Colonic mucosa (tissue), 4 donors: Measurements from ENCODE around the gene RBM4. TPM values are rescaled to one million over a fixed set of nuclear protein-coding genes. Genes with fewer than 3 reads are reported as not detected.
"Not testable (repeated sequence)": the region's sequence is repeated elsewhere in the genome, so short reads cannot be mapped to it uniquely, and the experiment has no call there.

Experiments used
- DNase-seq: peaks from one replicate; pipeline ENCODE4 v3.0.0-alpha.2; 2020
- H3K27ac ChIP-seq: fragments of 200-600 bp; one replicate; pipeline ENCODE4 v1.8.0; 2021
- H3K27me3 ChIP-seq: fragments of 200-600 bp; one replicate; pipeline ENCODE4 v1.8.0; 2021
- H3K36me3 ChIP-seq: fragments of 200-600 bp; one replicate; pipeline ENCODE4 v1.8.0; 2021
- H3K4me1 ChIP-seq: fragments of 200-600 bp; one replicate; pipeline ENCODE4 v1.8.0; 2021; ENCODE audit warnings: mild to moderate bottlenecking
- H3K4me3 ChIP-seq: fragments of 200-600 bp; one replicate; pipeline ENCODE4 v1.8.0; 2021
- H3K9ac ChIP-seq, 2 donors: one replicate each; pipeline ENCODE4 v1.7.0; 2013; ENCODE audit warnings: control low read depth in 2 of 2, low read depth in 2 of 2, low read length in 2 of 2
- H3K9me3 ChIP-seq: fragments of 200-600 bp; one replicate; pipeline ENCODE4 v1.8.0; 2021
- CTCF ChIP-seq: fragments of 200-600 bp; IDR thresholded peaks from one replicate; pipeline ENCODE4 v1.8.0; 2022; ENCODE audit warnings: antibody characterized with exemption, mild to moderate bottlenecking
- intact Hi-C: fragments of 100-400 bp; cut with DNase I; formaldehyde crosslinking; loops from one replicate; pipeline ENCODE4 v1.14.1; 2022
- total RNA-seq, 2 donors: library from RNA; stranded (reverse); fragmentation: NEBNext Ultra II Directional in 1 of 2; extraction: Animal tissue kit (Norgen Biotek cat#: 25700) in 1 of 2; gene quantifications; one replicate each; pipeline ENCODE4 v1.2.1, GENCODE V29; 2021
- donor health status: healthy.
- donor health status: DM: no; HTN: no; CAD: no.
- donor health status: DM: no; HTN: no; CAD: no.

RBM4 gene
- 10 to 100 TPM; 95.4 to 99.0 TPM for total RNA-seq

DNA sequence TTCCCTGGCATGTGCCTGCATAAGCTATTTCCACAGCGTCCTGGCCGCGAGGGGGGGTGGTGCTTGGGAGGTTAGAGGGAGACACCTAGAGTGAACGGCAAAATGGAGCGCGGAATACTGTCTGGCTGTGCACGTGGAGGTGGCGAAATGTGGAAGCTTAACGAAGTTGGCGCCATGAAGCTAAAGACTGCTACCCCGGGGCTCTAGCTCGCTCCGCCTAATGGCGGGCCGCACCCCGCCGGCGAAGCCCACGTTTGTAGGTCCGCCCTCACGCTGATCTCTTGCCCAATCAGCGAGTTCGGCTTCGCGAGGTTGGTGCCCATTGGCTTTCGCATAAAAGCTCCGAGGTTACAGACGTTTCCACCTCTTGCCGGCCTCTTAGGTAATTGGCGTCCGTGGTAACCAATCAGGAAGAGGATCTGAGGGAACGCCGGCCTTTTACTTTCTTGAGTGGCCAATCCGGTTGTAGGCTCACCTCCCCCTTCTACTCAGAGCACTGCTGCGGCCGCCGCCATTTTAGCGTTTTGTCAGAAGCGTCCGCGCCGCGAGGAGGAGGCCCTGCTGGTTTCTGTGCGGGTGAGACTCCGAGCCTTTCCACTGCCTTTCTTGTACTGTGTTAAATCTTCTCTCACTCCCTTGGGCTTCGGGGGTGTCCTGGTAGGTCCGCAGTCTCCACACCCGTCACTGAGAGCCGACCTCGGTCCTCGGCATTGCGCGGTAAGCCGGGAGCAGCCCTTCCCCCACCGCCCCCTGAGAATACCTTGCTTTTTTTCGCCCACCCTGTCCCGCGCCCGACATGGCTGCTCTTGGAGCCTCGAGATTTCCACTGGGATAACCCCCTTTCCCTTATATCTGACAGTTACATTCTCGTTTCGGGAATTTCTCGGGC lies at the start of gene RBM4:
RBM4 (plus strand) TSS at position 527 of the 889 bp plus-strand sequence. CDS start 1,009 bp downstream, outside the sequence.
- H3K27me3 ChIP-seq: no peaks in the 10 kb centered on the region
- H3K4me3 ChIP-seq: peak within 1 kb of the TSS; percentile 82
- no peak for TF ChIP-seq CTCF
- no peaks in the 10 kb centered on the region for H3K9me3 ChIP-seq
- peak within 1 kb of the TSS; percentile 89 for H3K27ac ChIP-seq
- DNase-seq: peak; percentile 99
- peaks cover 23% of the 10 kb centered on the region for H3K4me1 ChIP-seq
- intact Hi-C loops: no loop called here
- H3K36me3 ChIP-seq: peaks cover 5% of the 10 kb centered on the region
- peak within 1 kb of the TSS; percentile 79 to 96 for H3K9ac ChIP-seq

GRCh38 chr11:66589315-66589714 lies 49.2 kb upstream of the RBM4 start:
- intact Hi-C loops, H3K4me1 ChIP-seq, H3K9ac ChIP-seq: not testable (repeated sequence)

GRCh38 chr11:66589996-66590675 lies 48.4 kb upstream of the RBM4 start:
- intact Hi-C loops: loop anchor here (10.0 kb wide), 1 partner anchor 245 kb away; no protein-coding TSS in a partner anchor
- no peak for TF ChIP-seq CTCF
- Histone ChIP-seq H3K27ac (no peak overlapping the region), H3K4me3 (no peak overlapping the region), H3K27me3 (no peaks in the 10 kb centered on the region), H3K9me3 (no peaks in the 10 kb centered on the region), H3K9ac (no peak overlapping the region), H3K4me1 (peaks cover 5% of the 10 kb centered on the region), H3K36me3 (no peaks in the 10 kb centered on the region)
- no peak for DNase-seq

More at GRCh38 chr11:66589315-66589714, 49.2 kb upstream of the RBM4 start:
- not testable (repeated sequence) for H3K27me3 ChIP-seq, H3K4me3 ChIP-seq, H3K27ac ChIP-seq, H3K36me3 ChIP-seq, H3K9me3 ChIP-seq, DNase-seq

- peaks cover 5% of the 10 kb centered on the region for H3K4me1 ChIP-seq
- no peak overlapping the region for H3K9ac ChIP-seq
- intact Hi-C loops: loop anchor here (10.0 kb wide), 1 partner anchor 244 kb away; no protein-coding TSS in a partner anchor
- no peak for DNase-seq
- H3K27me3 ChIP-seq: no peaks in the 10 kb centered on the region
- no peak overlapping the region for H3K27ac ChIP-seq
- H3K9me3 ChIP-seq: no peaks in the 10 kb centered on the region
- no peak for TF ChIP-seq CTCF
- no peak overlapping the region for H3K4me3 ChIP-seq
- no peaks in the 10 kb centered on the region for H3K36me3 ChIP-seq
Observed at GRCh38 chr11:66591175-66591574, 47.3 kb upstream of the RBM4 start.

DNA sequence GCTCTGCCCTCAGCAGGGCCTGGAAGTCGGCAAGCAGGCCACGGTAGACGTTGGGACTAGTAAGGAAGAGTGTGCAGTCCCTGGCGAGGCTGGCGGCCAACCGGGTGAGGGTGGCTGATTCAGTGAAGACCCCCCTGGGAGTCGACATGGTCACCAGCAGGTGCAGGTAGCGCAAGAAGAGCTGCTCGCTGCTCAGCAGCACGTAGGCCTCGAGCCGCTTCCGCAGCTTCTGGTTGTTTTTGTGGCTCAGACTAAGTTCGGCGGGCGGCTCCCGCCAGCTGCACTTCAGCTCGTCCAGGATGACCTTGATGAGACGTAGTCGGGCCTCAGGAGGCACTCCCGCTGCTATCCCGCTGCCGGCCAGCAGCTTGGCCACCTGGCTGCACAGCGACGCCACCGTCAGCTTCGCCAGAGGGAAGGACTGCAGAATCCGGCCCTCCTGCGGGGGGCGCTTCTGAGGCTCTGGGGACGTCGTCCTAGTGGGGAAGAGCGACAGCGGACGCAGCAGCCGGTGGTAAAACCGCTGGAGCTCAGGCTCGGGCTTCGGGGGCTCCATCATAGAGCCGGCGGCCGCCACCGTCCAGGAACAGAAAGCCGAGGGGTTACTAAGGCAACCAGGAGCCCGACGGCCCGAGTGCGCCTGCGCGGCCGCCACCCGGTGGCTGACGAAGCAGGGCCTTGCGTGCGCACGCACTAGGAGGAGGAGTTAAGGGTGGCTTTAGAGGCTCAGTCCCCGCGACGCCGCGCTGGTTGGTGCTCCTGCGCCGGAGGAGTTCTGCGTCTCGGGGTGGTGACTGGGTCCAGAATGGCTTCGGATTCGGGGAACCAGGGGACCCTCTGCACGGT lies 45.8 kb upstream of the RBM4 start, which contains the start of the genes CCDC87 and CCS:
CCDC87 (minus strand) TSS at position 607 of the 846 bp plus-strand sequence; CDS start at position 559, 48 bp downstream.
CCS (plus strand) TSS at position 729 of the 846 bp plus-strand sequence; CDS start at position 806, 77 bp downstream.
- peak within 1 kb of the TSS; percentile 81 for H3K27ac ChIP-seq
- peaks cover 5% of the 10 kb centered on the region for H3K4me1 ChIP-seq
- intact Hi-C loops: loop anchor here (10.0 kb wide), 1 partner anchor 242 kb away; no protein-coding TSS in a partner anchor
- peak; percentile 75 for TF ChIP-seq CTCF
- no peaks in the 10 kb centered on the region for H3K9me3 ChIP-seq
- peak within 1 kb of the TSS; percentile 85 to 97 for H3K9ac ChIP-seq
- peak within 1 kb of the TSS; percentile 65 for H3K4me3 ChIP-seq
- DNase-seq: peak; percentile 99
- no peaks in the 10 kb centered on the region for H3K27me3 ChIP-seq
- no peaks in the 10 kb centered on the region for H3K36me3 ChIP-seq
